Fibroblast of lung (primary cell): ENCODE results near the gene RBM38. TPM values are rescaled to one million over a fixed set of nuclear protein-coding genes. Genes with fewer than 3 reads are reported as not detected.

Experiments
- DNase-seq, 2 donors: peaks; one replicate each; pipeline versions ENCODE4 v3.0.0 to v3.0.0-alpha.2; 2010; ENCODE audit warnings: low read depth in 2 of 2
- H2AFZ ChIP-seq: 2 replicates; pipeline ENCODE4 v1.5.1; 2012; ENCODE audit warnings: low read length, control low read depth, inconsistent platforms
- H3K27ac ChIP-seq: 2 replicates; pipeline ENCODE4 v1.5.1; 2011; ENCODE audit warnings: low read length, control low read depth; ENCODE audit not compliant: insufficient read depth
- H3K27me3 ChIP-seq: 2 replicates; pipeline ENCODE4 v1.5.1; 2011; ENCODE audit warnings: mild to moderate bottlenecking, low read length; ENCODE audit not compliant: control insufficient read depth, insufficient read depth
- H3K36me3 ChIP-seq: 2 replicates; pipeline ENCODE4 v1.5.1; 2011; ENCODE audit warnings: low read length; ENCODE audit not compliant: control insufficient read depth, insufficient read depth
- H3K4me1 ChIP-seq: 2 replicates; pipeline ENCODE4 v1.5.1; 2011; ENCODE audit warnings: low read length; ENCODE audit not compliant: control insufficient read depth, insufficient read depth; ENCODE audit errors: extremely low read depth
- H3K4me2 ChIP-seq: 2 replicates; pipeline ENCODE4 v1.5.1; 2011; ENCODE audit warnings: low read length, control low read depth; ENCODE audit not compliant: insufficient read depth; ENCODE audit errors: extremely low read depth
- H3K4me3 ChIP-seq, 4 experiments: fragments of 200-600 bp in 1 of 4; sonication (generic) in 1 of 4; replicated peaks in 1 of 4; 2 replicates each; pipeline ENCODE4 v1.5.1; 2011 to 2016; ENCODE audit warnings: low read length in 4 of 4, low read depth in 3 of 4, mild to moderate bottlenecking in 3 of 4, control low read depth in 2 of 4, inconsistent platforms in 1 of 4, mixed read lengths in 1 of 4; ENCODE audit not compliant: insufficient read depth in 1 of 4; ENCODE audit errors: control extremely low read depth in 1 of 4
- H3K79me2 ChIP-seq: 2 replicates; pipeline ENCODE4 v1.5.1; 2012; ENCODE audit warnings: mild to moderate bottlenecking, low read length, inconsistent platforms; ENCODE audit not compliant: control insufficient read depth, insufficient read depth
- H3K9ac ChIP-seq: 2 replicates; pipeline ENCODE4 v1.5.1; 2011; ENCODE audit warnings: mild to moderate bottlenecking, low read length, control low read depth; ENCODE audit not compliant: insufficient read depth
- H3K9me3 ChIP-seq: 2 replicates; pipeline ENCODE4 v1.5.1; 2012; ENCODE audit warnings: low read depth, low read length; ENCODE audit not compliant: control insufficient read depth, insufficient read depth
- H4K20me1 ChIP-seq: 2 replicates; pipeline ENCODE4 v1.5.1; 2011; ENCODE audit warnings: low read length; ENCODE audit not compliant: control insufficient read depth, insufficient read depth; ENCODE audit errors: extremely low read depth
- EZH2 ChIP-seq: IDR thresholded peaks from 2 replicates; pipeline ENCODE4 v1.5.1; 2012; ENCODE audit warnings: low read length, control low read depth, mild to moderate bottlenecking; ENCODE audit errors: missing control alignments
- polyA plus RNA-seq, 2 donors: library from polyadenylated mRNA; depleted of rRNA in 1 of 2; stranded (reverse) in 1 of 2; unstranded in 1 of 2; fragments of >200 nt; gene quantifications; 2 replicates each; pipeline ENCODE4 v1.2.1, GENCODE V29; 2011 to 2012; ENCODE audit warnings: missing spikeins in 1 of 2
- total RNA-seq: library from RNA; depleted of rRNA; stranded (reverse); fragments of >200 nt; gene quantifications from 2 replicates; pipeline ENCODE4 v1.2.1, GENCODE V29; 2014
- TF ChIP-seq, protein P1 (sequence below), 2 donors: IDR thresholded peaks in 1 of 2; conservative IDR thresholded peaks in 1 of 2; 1 replicate in 1 of 2; 2 replicates in 1 of 2; pipeline ENCODE4 v1.5.1; 2011 to 2012; ENCODE audit warnings: low read length in 2 of 2, control low read depth in 1 of 2, inconsistent platforms in 1 of 2, low read depth in 1 of 2, mild to moderate bottlenecking in 1 of 2

Gene RBM38
- total and polyA plus RNA-seq, 2 donors (not counting 1 experiment from before 2014, with no cell fraction given): 3.9 to 7.9 TPM

- Histone ChIP-seq H3K9me3 (no peaks in the 10 kb centered on the region), H3K4me3 (no peak overlapping the region), H3K4me2 (no peak overlapping the region), H4K20me1 (no peaks in the 10 kb centered on the region), H2AFZ (no peak overlapping the region), H3K27me3 (no peaks in the 10 kb centered on the region), H3K27ac (no peak overlapping the region), H3K4me1 (peaks cover 7% of the 10 kb centered on the region), H3K79me2 (no peaks in the 10 kb centered on the region), H3K9ac (no peak overlapping the region), H3K36me3 (no peaks in the 10 kb centered on the region)
- no peak for DNase-seq
- TF ChIP-seq, protein P1, sequence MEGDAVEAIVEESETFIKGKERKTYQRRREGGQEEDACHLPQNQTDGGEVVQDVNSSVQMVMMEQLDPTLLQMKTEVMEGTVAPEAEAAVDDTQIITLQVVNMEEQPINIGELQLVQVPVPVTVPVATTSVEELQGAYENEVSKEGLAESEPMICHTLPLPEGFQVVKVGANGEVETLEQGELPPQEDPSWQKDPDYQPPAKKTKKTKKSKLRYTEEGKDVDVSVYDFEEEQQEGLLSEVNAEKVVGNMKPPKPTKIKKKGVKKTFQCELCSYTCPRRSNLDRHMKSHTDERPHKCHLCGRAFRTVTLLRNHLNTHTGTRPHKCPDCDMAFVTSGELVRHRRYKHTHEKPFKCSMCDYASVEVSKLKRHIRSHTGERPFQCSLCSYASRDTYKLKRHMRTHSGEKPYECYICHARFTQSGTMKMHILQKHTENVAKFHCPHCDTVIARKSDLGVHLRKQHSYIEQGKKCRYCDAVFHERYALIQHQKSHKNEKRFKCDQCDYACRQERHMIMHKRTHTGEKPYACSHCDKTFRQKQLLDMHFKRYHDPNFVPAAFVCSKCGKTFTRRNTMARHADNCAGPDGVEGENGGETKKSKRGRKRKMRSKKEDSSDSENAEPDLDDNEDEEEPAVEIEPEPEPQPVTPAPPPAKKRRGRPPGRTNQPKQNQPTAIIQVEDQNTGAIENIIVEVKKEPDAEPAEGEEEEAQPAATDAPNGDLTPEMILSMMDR (conservative IDR thresholded peaks at IDR 0.05 in 1 of 2, IDR thresholded peaks at IDR 0.05 in 1 of 2; ENCODE audit: low read depth in 1 of 2, low read length in 2 of 2): no peak
- no peak for TF ChIP-seq EZH2
Observed at GRCh38 chr20:57437672-57438330, 46.6 kb downstream of the RBM38 start.

DNA sequence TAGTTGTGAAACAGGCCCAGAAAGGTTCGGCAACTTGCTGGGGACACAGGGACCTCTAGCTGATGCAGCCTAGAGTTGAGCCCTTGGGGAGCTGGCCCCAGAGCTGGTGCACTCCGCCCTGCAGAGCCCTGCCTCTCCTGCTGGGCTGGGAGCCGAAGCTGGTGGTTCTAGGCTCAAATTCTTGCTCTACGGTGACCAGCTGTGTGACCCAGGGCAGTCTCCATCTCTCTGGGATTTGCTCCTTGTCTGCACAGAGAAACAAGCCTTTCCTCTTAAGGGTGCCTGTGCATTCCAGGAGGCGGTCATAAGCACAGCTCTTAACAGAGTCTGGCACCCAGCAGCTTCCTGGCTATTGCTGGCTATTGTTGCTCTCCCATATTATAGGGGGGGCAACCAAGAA lies 47.4 kb downstream of the RBM38 start:
- no peak for DNase-seq
- H3K9me3 ChIP-seq: no peaks in the 10 kb centered on the region

DNA sequence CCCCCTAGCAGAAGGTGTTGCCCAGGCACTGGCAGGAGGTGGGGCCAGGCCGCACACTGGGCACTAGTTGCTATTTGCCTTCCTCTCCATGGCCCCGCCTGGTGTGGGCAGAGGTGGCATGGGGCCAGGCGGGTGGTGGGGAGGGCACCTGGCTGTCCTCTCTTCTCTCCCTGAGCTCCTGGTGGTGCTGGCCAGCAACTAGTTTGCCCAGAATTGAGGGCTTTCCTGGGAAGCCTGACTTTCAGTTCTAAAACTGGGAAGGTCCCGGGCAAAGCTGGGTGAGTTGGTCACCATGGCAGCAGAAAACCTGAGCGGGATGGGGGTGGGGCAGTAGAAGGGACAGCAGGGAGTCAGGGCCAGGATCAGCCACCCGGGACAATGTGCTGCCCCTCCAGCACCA lies 48.2 kb downstream of the RBM38 start:
- no peak for TF ChIP-seq EZH2
- TF ChIP-seq, protein P1 (conservative IDR thresholded peaks at IDR 0.05 in 1 of 2, IDR thresholded peaks at IDR 0.05 in 1 of 2; ENCODE audit: low read depth in 1 of 2, low read length in 2 of 2): no peak
- Histone ChIP-seq H3K9me3 (no peaks in the 10 kb centered on the region), H3K4me2 (no peak overlapping the region), H3K79me2 (no peaks in the 10 kb centered on the region), H3K27me3 (no peaks in the 10 kb centered on the region), H3K27ac (no peak overlapping the region), H3K9ac (no peak overlapping the region), H2AFZ (no peak overlapping the region), H3K4me3 (no peak overlapping the region), H4K20me1 (no peaks in the 10 kb centered on the region), H3K4me1 (peaks cover 7% of the 10 kb centered on the region), H3K36me3 (no peaks in the 10 kb centered on the region)
- DNase-seq: no peak

More for the DNA sequence above, 47.4 kb downstream of the RBM38 start:
- Histone ChIP-seq H2AFZ (no peak overlapping the region), H3K4me1 (peaks cover 7% of the 10 kb centered on the region), H3K79me2 (no peaks in the 10 kb centered on the region), H4K20me1 (no peaks in the 10 kb centered on the region), H3K4me2 (no peak overlapping the region), H3K27ac (no peak overlapping the region), H3K9ac (no peak overlapping the region), H3K4me3 (no peak overlapping the region), H3K36me3 (no peaks in the 10 kb centered on the region), H3K27me3 (no peaks in the 10 kb centered on the region)
- TF ChIP-seq, protein P1 (conservative IDR thresholded peaks at IDR 0.05 in 1 of 2, IDR thresholded peaks at IDR 0.05 in 1 of 2; ENCODE audit: low read depth in 1 of 2, low read length in 2 of 2): no peak
- no peak for TF ChIP-seq EZH2
